ENCODE results near the gene MAPK14.

GRCh38 chr6:36073587-36073986 lies 46.0 kb downstream of the MAPK14 start:
- TF ChIP-seq CTCF (IDR thresholded peaks at IDR 0.05; ENCODE audit: low read depth, low read length, poor library complexity, severe bottlenecking), result peak; percentile 15
- TF ChIP-seq EZH2phosphoT487 (IDR thresholded peaks at IDR 0.05; ENCODE audit: borderline replicate concordance, low read length), result no peak
